Natural killer cell (primary cell): ENCODE data around the gene ZBTB8B. TPM values are rescaled to one million over a fixed set of nuclear protein-coding genes. Genes with fewer than 3 reads are reported as not detected.
"Not testable (repeated sequence)": the region's sequence is repeated elsewhere in the genome, so short reads cannot be mapped to it uniquely, and the experiment has no call there.

ENCODE experiments used
- ATAC-seq, 3 donors: fragments of 150-1000 bp in 2 of 3; fragments of 200-7000 bp in 1 of 3; cut with Tn5 transposase; 1 replicate in 1 of 3; 2 replicates in 2 of 3; pipeline ENCODE4 v1.10.0; 2021; ENCODE audit warnings: mild to moderate bottlenecking in 2 of 3, moderate library complexity in 2 of 3
- DNase-seq, 2 donors: peaks; one replicate each; pipeline versions ENCODE4 v3.0.0 to v3.0.0-alpha.2; 2013 to 2021; ENCODE audit warnings: mixed read lengths in 1 of 2
- H3K27ac ChIP-seq: one replicate; pipeline ENCODE4 v1.5.1; 2013; ENCODE audit warnings: mild to moderate bottlenecking, low read length
- H3K27me3 ChIP-seq: one replicate; pipeline ENCODE4 v1.6.1; 2013; ENCODE audit warnings: low read length; ENCODE audit not compliant: control insufficient read depth, insufficient read depth
- H3K36me3 ChIP-seq: one replicate; pipeline ENCODE4 v1.6.1; 2013; ENCODE audit warnings: low read length; ENCODE audit not compliant: control insufficient read depth, insufficient read depth
- H3K4me1 ChIP-seq: one replicate; pipeline ENCODE4 v1.6.1; 2013; ENCODE audit warnings: low read length; ENCODE audit not compliant: control insufficient read depth, insufficient read depth
- H3K4me3 ChIP-seq: one replicate; pipeline ENCODE4 v1.5.1; 2013; ENCODE audit warnings: low read length
- H3K9me3 ChIP-seq: one replicate; pipeline ENCODE4 v1.6.1; 2013; ENCODE audit warnings: low read length; ENCODE audit not compliant: control insufficient read depth, insufficient read depth
- H3K27ac Mint-ChIP-seq, 2 donors: one replicate each; pipeline ENCODE4 v1.8.0; 2022; ENCODE audit warnings: mild to moderate bottlenecking in 2 of 2, mixed read lengths in 2 of 2, moderate library complexity in 1 of 2
- H3K27me3 Mint-ChIP-seq, 2 donors: one replicate each; pipeline ENCODE4 v1.8.0; 2022; ENCODE audit warnings: low read depth in 2 of 2, mixed read lengths in 2 of 2
- H3K36me3 Mint-ChIP-seq: one replicate; pipeline ENCODE4 v1.8.0; 2022; ENCODE audit warnings: mixed read lengths
- H3K4me1 Mint-ChIP-seq, 2 donors: one replicate each; pipeline ENCODE4 v1.8.0; 2022; ENCODE audit warnings: mixed read lengths in 2 of 2
- H3K4me3 Mint-ChIP-seq: one replicate; pipeline ENCODE4 v1.8.0; 2022; ENCODE audit warnings: mild to moderate bottlenecking, moderate library complexity, mixed read lengths
- H3K9me3 Mint-ChIP-seq, 2 donors: one replicate each; pipeline ENCODE4 v1.8.0; 2022; ENCODE audit warnings: mixed read lengths in 2 of 2
- WGBS: methylation state at CpG from one replicate; pipeline ENCODE4 v1.1.7; 2013; ENCODE audit warnings: missing lambda C conversion rate; ENCODE audit not compliant: insufficient coverage; 5-methylcytosine and 5-hydroxymethylcytosine counted together
- intact Hi-C: fragments of 100-400 bp; cut with micrococcal nuclease; formaldehyde crosslinking; loops from one replicate; pipeline ENCODE4 v1.14.2; 2022
- total RNA-seq, 4 donors: library from RNA; stranded (reverse); fragments of 120-200 nt in 1 of 4; gene quantifications; one replicate each; pipeline versions ENCODE4 v1.2.3 to v1.2.4, GENCODE V29; 2013 to 2022
- TF ChIP-seq, protein P1 (sequence below): fragments of 200-600 bp; IDR thresholded peaks from one replicate; pipeline ENCODE4 v1.8.0; 2022; ENCODE audit warnings: antibody characterized with exemption

Gene ZBTB8B
- total RNA-seq, 3 donors from 2014 or later (not counting 1 experiment from before 2014, with no cell fraction given): not detected

DNA sequence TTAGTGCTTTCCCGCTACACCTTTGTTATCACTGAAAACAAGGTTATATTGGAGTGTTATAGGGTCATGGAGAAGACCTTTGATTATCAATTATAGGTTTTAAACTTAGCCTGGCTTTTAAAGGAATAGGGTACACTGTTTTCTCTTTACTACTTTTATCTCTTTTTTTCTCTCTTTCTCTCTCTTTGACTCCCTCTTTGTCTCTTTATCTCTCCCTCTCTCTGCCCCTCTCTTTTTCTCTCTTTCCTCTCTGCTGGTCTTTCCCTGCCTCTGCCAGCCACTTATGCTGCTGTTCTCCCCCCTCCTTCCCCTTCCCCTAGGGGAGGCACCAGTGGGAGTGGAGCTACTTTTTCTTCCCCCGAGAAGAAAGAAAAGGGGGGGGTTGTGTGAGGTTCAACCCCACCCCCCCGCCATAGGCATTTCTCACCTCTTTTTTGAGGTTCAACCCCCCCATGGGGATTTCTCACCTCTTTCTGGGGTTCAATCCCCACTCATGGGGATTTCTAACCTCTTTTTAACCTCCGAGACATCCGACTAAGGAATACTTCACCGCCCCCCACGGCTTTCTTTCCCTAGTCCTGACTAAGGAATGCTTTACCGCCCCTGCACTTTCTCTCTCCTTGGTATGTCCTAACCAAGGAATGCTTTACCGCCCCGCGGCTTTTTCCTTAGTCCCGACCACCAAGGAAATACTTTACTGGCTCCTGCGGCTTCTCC, 17.2 kb upstream of the ZBTB8B start:
- TF ChIP-seq, protein P1, sequence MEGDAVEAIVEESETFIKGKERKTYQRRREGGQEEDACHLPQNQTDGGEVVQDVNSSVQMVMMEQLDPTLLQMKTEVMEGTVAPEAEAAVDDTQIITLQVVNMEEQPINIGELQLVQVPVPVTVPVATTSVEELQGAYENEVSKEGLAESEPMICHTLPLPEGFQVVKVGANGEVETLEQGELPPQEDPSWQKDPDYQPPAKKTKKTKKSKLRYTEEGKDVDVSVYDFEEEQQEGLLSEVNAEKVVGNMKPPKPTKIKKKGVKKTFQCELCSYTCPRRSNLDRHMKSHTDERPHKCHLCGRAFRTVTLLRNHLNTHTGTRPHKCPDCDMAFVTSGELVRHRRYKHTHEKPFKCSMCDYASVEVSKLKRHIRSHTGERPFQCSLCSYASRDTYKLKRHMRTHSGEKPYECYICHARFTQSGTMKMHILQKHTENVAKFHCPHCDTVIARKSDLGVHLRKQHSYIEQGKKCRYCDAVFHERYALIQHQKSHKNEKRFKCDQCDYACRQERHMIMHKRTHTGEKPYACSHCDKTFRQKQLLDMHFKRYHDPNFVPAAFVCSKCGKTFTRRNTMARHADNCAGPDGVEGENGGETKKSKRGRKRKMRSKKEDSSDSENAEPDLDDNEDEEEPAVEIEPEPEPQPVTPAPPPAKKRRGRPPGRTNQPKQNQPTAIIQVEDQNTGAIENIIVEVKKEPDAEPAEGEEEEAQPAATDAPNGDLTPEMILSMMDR: no peak
- no peak overlapping the region for H3K27ac ChIP-seq
- Mint-ChIP-seq H3K27me3 (peaks cover 9 to 32% of the 10 kb centered on the region in 2 donors), H3K36me3 (no peaks in the 10 kb centered on the region), H3K27ac (no peak overlapping the region), H3K4me3 (no peak overlapping the region), H3K9me3 (no peaks in the 10 kb centered on the region), H3K4me1 (no peaks in the 10 kb centered on the region)
- 72% methylated on average over 11 of the region's 13 CpGs for WGBS
- H3K27me3 ChIP-seq: no peaks in the 10 kb centered on the region
- no peaks in the 10 kb centered on the region for H3K36me3 ChIP-seq
- intact Hi-C loops: loop anchor here (10.0 kb wide), 1 partner anchor 427 kb away; the partner anchor contains the start of gene FNDC5
- no peaks in the 10 kb centered on the region for H3K4me1 ChIP-seq
- no peak for DNase-seq
- peaks cover 6% of the 10 kb centered on the region for H3K9me3 ChIP-seq
- ATAC-seq: no peak
- no peak overlapping the region for H3K4me3 ChIP-seq

DNA sequence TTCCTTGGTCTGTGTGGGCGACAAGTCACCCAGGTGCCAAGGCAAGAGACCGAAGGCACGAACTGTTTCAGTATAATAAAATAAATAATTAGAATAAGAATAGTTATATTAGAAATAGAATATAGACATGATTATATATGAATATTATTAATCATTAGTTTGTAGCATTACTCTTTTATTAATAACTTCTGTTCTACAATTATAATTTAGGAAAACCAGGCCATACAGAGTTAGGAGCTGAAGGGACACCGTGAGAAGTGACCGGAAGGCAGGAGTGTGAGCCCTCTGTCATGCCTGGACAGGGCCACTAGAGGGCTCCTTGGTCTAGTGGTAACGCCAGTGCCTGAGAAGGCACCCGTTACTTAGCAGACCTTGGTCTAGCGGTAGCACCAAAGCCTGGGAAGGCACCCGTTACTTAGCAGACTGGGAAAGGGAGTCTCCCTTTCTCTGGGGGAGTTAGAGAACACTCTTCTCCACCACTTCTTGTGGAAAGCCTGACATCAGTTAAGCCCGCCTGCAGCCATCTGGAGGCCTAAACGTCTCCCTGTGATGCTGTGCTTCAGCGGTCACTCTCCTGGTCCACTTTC, 16.6 kb upstream of the ZBTB8B start:
- not testable (repeated sequence) for H3K4me3 ChIP-seq, ATAC-seq, H3K36me3 Mint-ChIP-seq, H3K9me3 ChIP-seq, H3K27ac ChIP-seq, H3K27ac Mint-ChIP-seq, H3K4me3 Mint-ChIP-seq, H3K27me3 ChIP-seq, H3K4me1 ChIP-seq, H3K4me1 Mint-ChIP-seq, H3K36me3 ChIP-seq, H3K9me3 Mint-ChIP-seq
- peak; percentile 28 to 47 for DNase-seq
- TF ChIP-seq, protein P1: peak; percentile 79
- intact Hi-C loops: loop anchor here (10.0 kb wide), 1 partner anchor 427 kb away; the partner anchor contains the start of gene FNDC5
- H3K27me3 Mint-ChIP-seq: peaks cover 9 to 29% of the 10 kb centered on the region in 2 donors
- 62% methylated on average over 10 of the region's 12 CpGs for WGBS

DNA sequence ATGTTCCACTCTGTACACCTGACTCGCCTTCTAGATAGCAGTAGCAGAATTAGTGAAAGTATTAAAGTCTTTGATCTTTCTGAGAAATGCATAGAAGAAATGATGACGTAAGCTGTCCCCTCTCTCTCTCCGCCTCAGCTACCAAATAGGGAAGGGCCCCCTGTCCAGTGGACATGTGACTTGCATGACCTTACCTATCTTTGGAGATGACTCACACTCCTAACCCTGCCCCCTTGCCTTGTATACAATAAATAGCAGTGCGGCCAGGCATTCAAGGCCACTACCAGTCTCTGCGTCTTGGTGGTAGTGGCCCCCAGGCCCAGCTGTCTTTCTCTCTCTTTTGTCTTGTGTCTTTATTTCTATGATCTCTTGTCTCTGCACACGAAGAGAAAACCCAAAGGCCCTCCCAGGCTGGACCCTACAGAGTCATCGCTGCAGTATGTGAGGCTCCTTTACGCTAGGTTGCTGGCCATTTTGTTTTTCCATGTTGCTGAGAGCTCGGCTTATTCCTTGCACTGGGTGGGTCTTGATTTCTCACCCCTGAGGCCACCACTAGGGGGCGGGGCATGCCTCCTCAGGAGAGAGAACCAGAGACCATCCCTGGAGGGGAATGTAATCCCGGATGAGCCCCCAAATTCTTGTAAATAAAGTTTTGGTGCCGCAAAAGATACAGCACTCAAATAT, 16.0 kb upstream of the ZBTB8B start:
- Histone ChIP-seq H3K4me3 (no peak overlapping the region), H3K27ac (no peak overlapping the region), H3K4me1 (no peaks in the 10 kb centered on the region), H3K36me3 (no peaks in the 10 kb centered on the region), H3K9me3 (peaks cover 6% of the 10 kb centered on the region), H3K27me3 (no peaks in the 10 kb centered on the region)
- Mint-ChIP-seq H3K36me3 (no peaks in the 10 kb centered on the region), H3K27ac (no peak overlapping the region), H3K27me3 (peaks cover 4 to 23% of the 10 kb centered on the region in 2 donors), H3K4me1 (no peaks in the 10 kb centered on the region), H3K9me3 (no peaks in the 10 kb centered on the region), H3K4me3 (no peak overlapping the region)
- TF ChIP-seq, protein P1: no peak
- no peak for ATAC-seq
- intact Hi-C loops: loop anchor here (10.0 kb wide), 1 partner anchor 426 kb away; the partner anchor contains the start of gene FNDC5
- DNase-seq: no peak
- 84% methylated on average over 12 of the region's 12 CpGs for WGBS

DNA sequence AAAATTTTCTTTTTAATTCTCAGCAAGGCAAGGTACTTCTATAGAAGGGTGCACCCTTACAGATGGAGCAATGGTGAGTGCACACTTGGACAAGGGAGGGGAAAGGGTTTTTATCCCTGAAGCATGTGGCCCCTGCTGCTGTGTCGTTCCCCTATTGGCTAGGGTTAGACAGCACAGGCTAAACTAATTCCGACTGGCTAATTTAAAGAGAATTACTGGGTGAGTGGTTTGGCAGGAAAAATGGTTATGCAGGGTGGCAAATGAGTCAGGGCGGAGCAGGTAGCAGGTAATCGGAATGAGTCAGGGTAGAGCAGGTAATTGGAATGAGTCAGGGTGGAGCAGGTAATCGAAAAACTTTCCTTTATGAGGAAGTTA, 15.4 kb upstream of the ZBTB8B start:
- H3K4me3 ChIP-seq, DNase-seq, H3K9me3 ChIP-seq, H3K4me3 Mint-ChIP-seq, H3K27ac Mint-ChIP-seq, H3K27me3 ChIP-seq, H3K36me3 Mint-ChIP-seq, H3K4me1 Mint-ChIP-seq, H3K4me1 ChIP-seq, ATAC-seq, H3K36me3 ChIP-seq, H3K27ac ChIP-seq, H3K9me3 Mint-ChIP-seq: not testable (repeated sequence)
- intact Hi-C loops: loop anchor here (10.0 kb wide), 1 partner anchor 425 kb away; the partner anchor contains the start of gene FNDC5
- H3K27me3 Mint-ChIP-seq: peaks cover 4 to 21% of the 10 kb centered on the region in 2 donors
- 96% methylated on average over 5 of the region's 5 CpGs for WGBS
